Measurements from ENCODE around the gene VGLL4.
"Not testable (repeated sequence)": the region's sequence is repeated elsewhere in the genome, so short reads cannot be mapped to it uniquely, and the experiment has no call there.

VGLL4 gene

DNA sequence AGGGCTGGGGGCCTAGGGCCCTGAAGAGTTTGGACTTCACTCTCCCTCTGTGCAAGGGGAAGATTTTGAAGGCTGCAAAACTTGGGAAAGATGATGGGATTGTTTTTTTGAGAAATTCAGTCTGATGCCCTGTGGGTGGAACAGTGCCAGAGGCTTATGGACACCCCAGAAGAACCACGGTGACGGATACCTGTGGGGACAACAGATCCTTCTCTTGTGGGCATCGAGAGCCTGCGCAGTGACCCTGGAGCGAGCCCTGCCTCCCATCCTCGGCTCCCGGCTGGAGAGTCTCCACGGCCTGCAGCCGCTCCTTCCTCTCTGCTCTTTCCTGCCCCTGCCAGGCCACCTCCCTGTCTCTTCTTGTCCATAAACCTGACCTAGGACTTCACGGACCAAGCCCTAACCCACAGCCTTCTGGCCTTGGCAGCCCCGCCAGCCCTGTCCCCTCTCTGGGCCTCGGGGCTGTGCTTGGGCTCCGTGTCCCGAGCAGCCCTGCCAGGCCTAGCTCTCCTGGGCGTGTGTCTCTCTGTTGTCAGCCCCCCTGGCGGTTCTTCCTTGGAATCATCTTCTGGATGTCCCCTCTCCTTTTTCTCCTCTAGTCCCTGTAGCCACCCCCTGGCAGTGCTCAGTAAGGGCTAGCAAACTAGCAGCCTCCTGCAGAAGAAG, 98.4 kb downstream of the VGLL4 start:
- no peak for DNase-seq

DNA sequence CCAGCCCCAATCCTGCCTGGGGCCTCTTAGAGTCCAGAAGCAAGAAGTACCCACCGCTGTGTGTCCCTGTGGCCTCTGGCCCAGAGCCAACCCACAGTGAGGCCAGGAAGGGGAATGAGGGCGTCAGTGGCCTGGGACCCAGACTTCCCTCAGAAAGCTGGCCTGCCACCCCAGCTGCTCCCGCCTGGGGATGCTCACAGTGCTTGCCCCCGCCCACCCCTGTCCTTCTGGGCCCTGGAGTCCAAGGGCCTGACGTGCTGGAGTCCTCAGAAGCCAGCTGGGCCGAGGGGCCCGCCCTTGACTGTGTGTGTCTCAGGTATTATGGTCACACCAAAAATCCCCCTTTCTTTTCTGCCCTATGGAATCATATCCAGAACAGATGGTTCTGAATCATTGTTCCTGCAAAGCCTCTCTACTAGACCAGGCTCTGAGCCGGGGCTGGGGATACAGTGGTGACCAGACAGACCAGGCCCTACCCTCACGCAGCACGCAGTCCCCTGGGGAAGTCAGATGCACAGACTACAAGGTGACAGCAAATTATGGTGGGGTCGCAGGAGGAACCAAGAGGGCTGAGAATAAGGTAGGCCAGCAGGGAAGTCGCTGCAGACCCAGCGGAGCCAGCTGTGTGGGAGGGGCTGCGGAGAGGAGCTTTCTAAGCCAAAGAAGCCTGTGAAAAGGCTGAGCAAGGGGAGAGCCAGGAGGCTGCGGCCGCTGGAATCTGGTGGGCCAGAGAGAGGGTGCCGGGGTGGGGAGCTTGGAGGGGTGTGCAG, 99.1 kb downstream of the VGLL4 start:
- DNase-seq: no peak

DNA sequence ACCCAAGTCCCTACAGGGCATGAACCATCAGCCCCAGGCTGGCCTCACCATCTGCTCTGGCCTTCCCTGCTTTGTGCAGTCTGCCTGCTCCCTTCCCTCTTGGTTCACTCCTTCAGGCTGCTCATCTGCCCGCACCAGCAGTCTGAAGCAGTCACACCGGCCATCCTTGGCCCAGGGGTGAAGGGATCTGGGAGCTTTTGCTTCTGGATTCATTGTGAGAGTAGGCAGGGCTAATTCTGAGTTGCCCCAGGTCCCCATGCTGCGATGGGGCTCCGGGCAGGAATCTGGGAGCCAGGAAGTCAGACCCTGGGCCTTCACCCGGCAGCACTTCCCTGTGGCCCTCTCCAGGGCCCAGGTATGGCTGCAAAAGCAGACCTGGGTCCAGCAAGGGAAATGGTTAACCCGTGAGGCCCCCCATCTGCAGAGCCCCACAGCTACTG, 99.7 kb downstream of the VGLL4 start:
- DNase-seq: no peak

DNA sequence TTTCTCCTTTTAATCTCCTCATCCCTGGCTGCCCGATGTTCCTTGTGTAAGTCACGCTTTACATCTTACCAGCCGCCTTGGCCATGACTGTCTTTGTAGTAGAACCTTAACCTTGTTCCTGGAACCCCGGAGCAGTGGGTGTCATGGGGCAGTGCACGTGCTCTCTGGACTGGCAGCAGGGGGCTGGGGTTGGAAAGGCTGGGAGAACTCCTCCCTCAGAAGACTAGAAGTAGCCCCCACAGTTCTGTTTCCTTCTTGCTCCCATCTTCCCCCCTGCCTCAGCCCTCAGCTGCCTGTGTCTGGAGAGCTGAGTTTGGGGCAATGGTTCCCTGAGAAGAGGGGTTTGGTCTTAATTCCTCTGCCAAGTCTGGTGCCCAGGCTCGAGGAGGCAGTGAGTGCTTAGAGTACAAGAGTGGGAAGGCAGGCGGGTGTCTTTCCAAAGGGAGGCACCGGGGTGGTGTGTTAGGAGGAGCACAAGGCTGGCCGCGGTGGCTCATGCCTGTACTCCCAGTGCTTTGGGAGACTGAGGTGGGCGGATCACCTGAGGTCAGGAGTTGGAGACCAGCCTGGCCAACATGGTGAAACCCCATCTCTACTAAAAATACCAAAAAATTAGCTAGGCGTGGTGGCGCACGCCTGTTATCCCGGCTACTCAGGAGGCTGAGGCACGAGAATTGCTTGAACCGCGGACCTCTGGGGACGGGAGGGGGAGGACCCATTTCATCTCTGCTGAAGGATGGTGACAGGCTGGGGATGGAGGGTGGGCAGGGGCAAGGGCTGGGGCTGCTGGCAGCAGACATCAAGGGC, 100.4 kb downstream of the VGLL4 start:
- DNase-seq: no peak

DNA sequence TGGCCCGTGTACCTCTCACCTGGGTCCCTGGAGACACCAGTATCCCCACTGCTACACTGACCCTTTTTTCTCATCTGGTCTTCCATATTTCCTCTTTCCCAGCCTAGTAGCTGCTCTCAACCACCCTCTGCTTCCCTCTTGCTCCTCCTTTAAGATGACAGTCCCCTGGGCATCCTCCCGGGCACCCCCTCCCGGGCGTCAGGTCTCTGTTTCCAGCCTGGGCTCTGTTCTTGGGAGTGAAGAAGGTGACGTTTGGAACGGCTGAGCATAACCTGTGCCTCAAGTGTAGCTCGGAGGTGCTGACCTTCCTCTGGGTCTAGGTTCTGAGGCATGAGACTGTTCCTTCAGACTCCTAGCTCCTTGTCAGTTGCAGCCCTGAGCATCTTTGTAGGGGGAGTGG, 101.2 kb downstream of the VGLL4 start:
- DNase-seq: no peak

DNA sequence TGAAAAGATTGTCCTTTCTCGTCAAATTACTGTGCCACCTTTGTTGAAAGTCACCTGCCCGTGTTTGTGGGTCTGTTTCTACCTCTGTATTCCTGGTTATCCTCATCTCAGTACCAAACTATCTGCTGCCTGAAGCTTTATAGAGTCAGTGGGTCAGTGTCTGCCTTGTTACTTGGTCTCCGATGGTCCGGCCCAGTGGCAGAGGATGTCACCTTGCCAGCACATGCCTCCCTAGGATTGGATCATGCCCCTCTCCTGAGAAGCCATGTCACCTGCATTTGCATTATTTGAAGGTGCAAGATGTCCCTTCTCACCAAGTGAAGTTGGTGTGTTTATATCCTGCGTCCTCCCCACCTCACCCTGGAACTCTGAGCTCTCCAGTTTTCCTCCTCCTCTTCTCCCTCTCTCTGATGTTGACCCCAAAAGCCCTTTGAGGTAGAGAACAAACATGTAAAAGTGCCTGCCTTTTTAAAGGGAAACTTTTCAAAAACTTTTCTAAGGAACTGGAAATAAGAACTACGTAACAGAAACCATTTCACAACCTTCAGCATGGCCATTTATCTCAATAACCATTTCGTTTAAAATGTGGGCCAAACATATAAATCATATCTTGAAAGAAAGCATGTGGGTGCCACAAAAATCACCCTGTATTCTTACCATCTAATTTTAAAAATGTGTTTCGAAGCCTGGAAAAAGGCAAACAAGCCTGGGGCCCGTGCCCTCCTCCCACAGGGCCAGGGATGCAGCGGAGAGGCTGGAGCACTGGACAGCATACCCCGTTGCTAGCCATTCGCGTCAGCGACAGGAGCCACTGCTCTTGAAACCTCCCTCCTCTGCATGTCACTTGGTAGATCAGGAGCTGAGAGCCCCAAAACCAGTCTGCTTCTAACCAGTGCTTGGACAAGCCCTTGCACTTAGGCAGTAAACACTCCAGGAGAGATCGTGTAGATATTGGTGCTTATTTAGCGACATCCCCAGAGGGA, 102.1 kb downstream of the VGLL4 start:
- no peak for DNase-seq

DNA sequence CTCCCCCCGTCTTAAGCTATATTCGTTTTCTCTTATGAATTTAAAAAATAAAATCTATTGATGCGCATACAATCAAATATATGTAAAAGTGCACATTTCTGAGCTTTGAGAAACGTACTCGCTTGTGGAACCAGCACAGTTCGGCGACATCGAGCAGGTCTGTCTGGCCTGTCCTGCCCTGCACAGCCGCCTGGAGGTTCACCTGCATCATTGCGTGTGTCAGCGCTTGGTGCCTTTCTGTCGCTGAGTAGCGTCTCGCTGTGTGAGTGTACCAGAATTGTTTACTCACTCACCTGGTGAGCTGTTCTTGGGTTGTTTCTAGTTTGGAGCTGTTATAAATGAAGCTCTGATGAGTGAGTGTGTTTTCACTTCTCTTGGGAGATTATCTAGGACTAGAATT, 104.0 kb downstream of the VGLL4 start:
- no peak for DNase-seq

DNA sequence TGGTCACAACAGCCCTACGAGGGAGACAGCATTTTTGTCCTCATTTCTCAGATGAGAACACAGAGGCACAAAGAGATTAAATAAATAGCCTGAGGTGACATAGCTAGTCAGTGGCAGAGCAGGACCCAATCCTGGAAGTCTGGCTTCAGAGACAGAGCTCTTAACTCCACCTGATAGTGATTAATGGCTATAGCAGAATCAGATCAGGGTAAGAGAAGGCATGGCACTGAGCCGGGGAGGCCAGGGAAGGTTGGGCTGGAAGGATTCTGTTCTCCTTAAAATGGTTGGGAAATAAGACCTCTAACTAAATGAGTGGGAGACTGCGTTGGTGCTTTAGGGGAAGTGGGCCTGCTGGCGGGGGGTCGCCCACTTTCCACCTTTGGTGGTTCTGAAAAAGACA, 104.5 kb downstream of the VGLL4 start:
- no peak for DNase-seq

DNA sequence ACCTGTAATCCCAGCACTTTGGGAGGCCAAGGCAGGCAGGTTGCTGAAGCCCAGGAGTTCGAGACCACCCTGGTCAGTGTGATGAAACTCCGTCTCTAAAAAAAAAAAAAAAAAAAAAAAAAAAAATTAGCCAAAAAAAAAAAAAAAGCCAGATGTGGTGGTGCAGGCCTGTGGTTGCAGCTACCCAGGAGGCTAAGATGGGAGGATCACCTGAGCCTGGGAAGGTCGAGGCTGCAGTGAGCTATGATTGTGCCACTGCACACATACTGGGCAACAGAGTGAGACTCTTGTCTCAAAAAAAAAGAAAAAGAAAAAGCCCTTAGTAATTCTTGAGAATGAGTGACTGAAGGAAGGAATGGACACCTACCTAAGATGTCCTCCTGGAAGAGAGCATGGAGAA, 105.1 kb downstream of the VGLL4 start:
- no peak for DNase-seq

DNA sequence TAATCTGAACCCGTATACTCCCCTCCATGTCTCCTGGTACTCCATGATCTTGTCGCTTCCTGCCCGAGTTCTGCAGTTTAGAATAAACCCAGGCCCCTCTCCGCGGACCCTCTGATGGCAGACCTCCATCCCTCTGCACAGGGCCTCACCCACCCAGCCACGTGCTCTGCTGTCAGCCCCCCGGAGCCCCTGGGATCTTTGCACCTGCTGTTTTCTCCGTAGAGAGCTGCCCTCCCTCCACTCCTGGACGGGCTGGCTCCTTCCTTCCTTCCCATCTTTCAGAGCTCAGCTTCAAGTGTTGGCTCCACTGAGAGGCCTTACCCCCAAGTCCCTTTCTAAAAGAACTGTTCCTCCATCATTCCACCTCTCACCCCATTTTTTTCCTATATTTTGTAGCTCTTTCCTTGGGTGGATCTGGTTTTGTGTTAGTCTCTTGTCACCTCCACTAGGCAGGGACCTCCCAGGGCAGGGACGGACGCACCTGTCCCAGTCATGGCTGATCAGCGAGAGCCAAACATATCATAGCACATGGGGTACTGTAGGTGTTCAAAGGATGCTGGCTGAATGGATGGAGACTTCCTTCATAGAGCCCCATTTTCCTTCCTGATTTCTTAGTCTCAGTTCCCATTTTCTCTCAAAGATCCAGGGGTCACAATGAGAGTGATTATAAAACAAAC, 106.6 kb downstream of the VGLL4 start:
- no peak for DNase-seq

DNA sequence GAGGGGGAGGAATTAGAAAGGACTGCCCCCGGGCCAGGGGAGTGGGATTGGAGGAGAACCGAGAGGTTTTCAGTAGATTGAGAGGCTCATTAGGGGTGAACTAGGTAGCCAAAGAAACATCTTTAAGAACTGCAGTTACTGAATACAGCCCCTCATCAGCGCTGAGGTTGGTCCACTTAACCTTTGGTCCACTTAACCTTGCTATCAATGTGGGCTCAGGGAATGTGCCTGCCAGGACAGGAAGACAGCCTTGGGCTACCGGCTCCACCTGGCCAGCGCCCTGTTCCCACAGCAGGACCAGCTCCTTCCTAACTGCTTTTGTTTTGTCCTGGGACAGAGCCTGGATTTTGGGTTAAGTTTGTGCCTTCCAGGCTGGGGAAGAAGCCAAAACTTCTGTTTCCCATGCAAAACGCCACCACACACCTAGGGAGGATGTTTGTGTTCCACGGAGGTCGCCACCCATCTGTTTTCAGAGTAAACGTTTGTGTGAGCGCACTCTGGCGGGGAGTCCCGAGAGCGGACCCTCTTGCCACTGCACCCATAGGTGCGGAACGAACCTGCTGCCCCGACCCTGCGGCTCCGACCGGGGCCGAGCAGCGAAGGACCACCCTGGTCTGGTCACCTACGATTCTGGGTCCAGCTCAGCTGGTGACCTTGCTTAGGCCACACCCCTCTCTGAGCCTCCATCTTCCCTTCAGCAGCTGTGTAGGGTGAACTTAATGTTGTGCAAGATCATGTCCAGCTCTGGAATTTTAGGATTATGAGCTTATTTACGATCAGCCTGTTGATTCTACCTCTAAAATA, 107.4 kb downstream of the VGLL4 start:
- no peak for DNase-seq

DNA sequence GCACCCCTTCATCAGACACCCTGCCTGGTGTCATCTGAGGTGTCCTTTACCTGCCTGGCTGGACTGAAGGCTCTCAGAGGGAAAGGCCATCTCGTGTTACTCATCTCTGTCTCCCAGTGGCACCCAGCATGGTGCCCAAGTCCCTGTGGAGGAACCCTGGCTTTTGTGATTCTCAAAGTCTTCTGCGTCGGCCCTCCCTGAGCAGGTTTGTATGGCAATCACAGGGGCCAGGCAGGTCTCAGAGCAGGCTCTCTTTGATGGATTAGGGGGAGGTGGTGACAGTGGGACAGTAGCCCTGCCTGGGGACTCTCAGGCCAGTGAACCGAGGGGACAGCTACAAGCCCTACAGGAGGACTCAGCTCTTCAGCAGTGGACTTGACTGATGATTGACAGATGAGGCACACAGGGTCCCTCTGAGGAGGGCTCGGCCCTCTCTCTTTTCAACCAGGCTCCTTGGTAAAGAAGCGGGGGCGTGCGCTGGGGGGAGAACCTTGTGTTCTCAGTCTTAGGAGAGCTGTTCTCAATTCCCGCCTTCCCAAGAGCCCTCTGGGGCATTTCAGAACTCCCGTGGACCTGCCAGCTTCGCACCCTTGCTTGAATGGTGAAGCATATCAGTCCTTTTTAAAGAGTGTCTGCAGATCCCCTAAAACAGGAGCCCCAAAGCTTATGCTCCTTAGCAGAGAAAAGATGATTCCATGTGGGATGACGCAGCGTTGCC, 108.3 kb downstream of the VGLL4 start:
- no peak for DNase-seq

DNA sequence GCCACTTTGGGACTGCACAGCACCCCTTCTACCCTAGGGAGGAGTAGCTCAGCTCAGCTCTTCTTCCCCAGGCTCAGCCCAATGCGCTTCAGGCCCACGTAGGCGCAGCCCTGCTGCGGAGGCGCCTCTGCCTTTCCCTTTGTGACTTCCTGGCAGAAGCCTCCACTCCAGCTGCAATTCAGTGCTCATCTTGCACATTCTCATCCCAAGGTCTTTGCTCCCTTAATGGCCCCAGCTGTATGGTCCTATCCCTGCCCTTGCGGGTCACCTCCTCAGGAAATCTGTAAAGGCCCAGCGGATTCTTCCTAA, 109.0 kb downstream of the VGLL4 start:
- no peak for DNase-seq

DNA sequence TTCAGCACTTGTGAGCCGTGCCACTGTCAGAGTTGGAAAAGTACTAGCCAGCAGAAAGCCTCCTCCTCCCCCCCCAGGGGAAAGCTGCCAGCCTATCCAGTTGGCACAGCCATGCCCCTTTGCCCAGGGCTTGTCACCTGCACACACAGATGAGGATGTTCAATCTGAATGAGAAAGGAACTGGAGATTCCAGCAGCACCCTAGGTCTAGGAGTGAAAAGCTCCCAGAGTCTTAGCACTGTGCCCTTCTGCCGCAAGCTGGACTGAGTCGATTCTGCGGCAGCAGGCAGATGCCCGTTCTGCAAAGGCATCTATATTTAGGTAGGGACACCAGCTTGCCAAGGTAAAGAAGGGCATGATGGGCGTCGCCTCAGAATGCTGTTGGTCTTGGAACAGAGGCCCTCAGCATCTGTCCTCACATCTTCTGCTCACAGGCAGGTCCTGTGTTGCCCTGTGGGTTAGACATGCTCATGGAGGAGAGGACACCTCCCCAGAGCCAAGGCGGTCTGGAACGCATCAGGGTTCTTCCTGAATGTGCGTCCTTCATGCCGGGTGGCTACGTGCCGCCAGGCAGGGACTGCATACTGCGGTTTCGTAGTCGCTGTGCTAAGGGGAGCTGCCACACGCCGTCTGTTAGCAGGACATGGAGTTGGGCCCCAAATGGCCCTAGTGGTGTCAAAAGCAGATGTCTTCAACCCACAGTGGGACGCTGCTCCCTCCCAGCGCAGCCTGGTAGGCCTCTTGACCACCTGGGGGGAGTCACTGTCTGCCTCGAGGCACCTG, 109.5 kb downstream of the VGLL4 start:
- no peak for DNase-seq

DNA sequence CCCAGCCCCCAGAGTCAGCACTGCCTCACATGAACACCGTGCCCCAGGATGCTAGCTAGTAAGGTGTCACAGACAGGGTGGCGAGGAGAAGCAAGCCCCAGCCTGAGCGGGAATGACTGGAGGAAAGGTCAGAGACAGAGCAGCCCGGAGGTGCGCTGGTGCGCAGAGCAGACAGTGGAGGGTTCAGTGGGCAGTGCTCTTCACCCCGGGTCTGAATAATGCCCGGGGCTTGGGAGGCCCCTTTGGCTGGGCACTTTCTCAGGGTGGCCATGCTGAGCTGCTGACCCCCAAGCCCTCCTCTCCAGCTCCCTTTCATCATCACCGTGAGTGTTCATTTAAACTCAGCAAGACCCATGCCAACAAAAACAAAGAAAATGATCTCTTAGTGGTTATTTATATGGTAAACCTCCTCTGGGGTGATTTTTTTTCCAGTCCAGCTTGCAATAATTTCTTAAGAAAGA, 110.8 kb downstream of the VGLL4 start:
- DNase-seq: no peak

DNA sequence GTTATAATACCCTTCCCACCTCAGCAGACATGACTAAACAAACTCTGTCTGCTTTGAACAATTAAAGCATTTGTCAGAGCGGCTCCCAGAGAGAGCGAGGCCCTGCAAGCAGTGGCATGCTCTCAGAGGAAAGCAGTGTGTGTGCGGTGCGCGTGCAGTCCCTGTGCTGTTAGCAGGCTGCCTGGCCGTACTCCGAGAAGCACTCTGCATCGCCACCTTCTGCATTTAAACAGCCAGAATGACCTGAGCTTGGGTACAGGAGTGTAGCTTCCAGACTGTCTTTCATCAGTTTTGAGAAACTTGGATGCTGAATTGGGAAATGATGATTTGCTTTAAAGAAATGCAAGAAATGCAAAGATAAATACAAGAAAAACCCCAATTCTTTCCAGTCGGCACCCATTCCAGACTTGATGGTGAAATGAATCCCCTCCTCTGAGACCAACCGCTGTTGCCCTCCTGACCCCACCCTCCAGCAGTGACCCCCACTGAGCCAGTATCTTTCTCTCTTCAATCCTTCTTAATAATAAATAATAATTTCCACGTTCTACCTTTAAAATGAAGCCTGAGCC, 113.5 kb downstream of the VGLL4 start:
- no peak for DNase-seq

DNA sequence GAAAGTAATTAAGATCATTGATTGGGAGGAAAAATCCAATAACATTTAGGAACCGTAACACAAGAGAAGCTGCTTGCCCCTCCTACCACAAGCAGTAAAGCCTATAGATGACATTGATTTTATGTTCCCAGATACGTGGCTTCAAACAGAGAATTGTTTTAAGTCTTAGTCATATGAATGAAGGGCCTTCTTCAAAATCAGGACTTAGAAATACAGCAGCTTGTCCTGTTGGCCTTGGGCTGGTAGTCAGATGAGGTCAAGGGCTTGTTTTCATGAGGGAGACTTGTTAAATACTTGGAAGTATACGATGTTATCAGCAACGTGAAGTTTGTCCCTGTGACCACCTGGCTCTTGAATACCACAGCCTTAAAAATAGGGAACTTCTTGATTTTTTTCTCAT, 114.4 kb downstream of the VGLL4 start:
- DNase-seq: no peak

DNA sequence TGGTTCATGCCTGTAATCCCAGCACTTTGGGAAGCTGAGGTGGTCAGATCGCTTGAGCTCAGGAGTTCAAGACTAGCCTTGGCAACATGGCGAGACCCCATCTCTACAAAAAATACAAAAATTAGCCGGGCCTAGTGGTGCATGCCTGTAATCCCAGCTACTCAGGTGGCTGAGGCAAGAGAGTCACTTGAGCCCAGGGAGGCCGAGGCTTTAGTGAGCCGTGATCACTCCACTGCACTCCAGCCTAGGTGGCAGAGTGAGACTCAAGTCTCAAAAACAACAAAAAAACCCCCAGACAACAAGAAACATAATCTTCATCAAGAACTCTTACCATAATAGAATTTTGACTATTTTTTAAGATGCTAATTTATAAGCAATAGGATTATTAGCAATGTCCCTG, 117.6 kb downstream of the VGLL4 start:
- DNase-seq: not testable (repeated sequence)

DNA sequence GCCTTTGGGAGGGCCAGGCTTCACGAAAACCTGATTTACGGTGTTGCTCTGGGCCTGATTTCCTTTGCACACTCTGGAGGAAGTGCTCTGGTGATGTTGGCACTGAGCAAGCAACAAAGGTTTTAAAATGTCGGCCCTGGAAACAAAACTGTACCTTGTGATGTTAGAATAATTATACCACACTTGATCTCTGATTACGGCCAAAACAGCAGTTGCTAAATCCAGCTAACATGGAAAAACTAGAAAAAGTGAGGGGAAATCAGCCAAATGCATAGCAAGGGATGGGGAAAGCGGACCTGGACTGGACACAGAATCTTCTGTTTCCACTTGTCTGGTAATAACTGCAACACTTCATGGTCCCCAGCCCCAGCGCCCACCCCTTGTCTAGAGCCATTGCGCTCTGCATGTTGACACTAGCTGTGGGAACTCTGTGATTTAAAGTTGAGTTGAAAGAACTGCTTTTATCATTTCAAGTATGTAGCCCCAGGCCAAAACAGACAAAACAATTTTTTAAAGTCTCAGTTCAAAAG, 120.1 kb downstream of the VGLL4 start:
- DNase-seq: no peak

All from NCI-H1048 (cell line).